ENCODE measurements around the gene CPT1C. TPM values are rescaled to one million over a fixed set of nuclear protein-coding genes. Genes with fewer than 3 reads are reported as not detected.

CPT1C gene
- total RNA-seq, 2 donors from 2014 or later: 4.1 to 4.3 TPM

GRCh38 chr19:49676784-49677230 is 14.1 kb upstream of the CPT1C start:
- peak; percentile 96 to 100 for DNase-seq (ENCODE audit: low spot score in 2 of 2)
- Mint-ChIP-seq H3K27ac (peak overlapping the region; percentile 98 to 99), H3K9me3 (no peaks in the 10 kb centered on the region), H3K36me3 (peaks cover 11% of the 10 kb centered on the region in 2 donors)
- ATAC-seq: peak; percentile 84

GRCh38 chr19:49677231-49677900 is 13.6 kb upstream of the CPT1C start, which contains the start of gene PRMT1:
PRMT1 (plus strand) TSS chr19:49677271; CDS start chr19:49677281, 10 bp downstream.
- Mint-ChIP-seq H3K9me3 (no peaks in the 10 kb centered on the region), H3K27ac (peak within 1 kb of the TSS; percentile 98 to 99), H3K36me3 (peaks cover 11% of the 10 kb centered on the region in 2 donors)
- DNase-seq (ENCODE audit: low spot score in 2 of 2) (peak; percentile 58 to 78), ATAC-seq (peak; percentile 6 to 14)

GRCh38 chr19:49677901-49678674 is 12.8 kb upstream of the CPT1C start:
- ATAC-seq: peak; percentile 8 to 33
- H3K27ac Mint-ChIP-seq: peak overlapping the region; percentile 97 to 99
- H3K36me3 Mint-ChIP-seq: peaks cover 11% of the 10 kb centered on the region in 2 donors
- peak; percentile 80 to 85 for DNase-seq (ENCODE audit: low spot score in 2 of 2)
- H3K9me3 Mint-ChIP-seq: no peaks in the 10 kb centered on the region

GRCh38 chr19:49678985-49679770 is 11.7 kb upstream of the CPT1C start:
- Mint-ChIP-seq H3K27ac (peak overlapping the region; percentile 97 to 99), H3K36me3 (peaks cover 11 to 17% of the 10 kb centered on the region in 2 donors)

GRCh38 chr19:49679771-49680413 is 11.0 kb upstream of the CPT1C start:
- H3K36me3 Mint-ChIP-seq: peaks cover 11 to 17% of the 10 kb centered on the region in 2 donors
- DNase-seq (ENCODE audit: low spot score in 2 of 2) (no peak), ATAC-seq (no peak)
- H3K9me3 Mint-ChIP-seq: no peaks in the 10 kb centered on the region
- H3K27ac Mint-ChIP-seq: peak overlapping the region; percentile 7 to 54

More at GRCh38 chr19:49678985-49679770, 11.7 kb upstream of the CPT1C start:
- ATAC-seq (no peak), DNase-seq (ENCODE audit: low spot score in 2 of 2) (no peak)
- H3K9me3 Mint-ChIP-seq: no peaks in the 10 kb centered on the region

- ATAC-seq (peak in 1 of 2 donors; percentile 5), DNase-seq (ENCODE audit: low spot score in 2 of 2) (peak; percentile 88 to 99)
- Mint-ChIP-seq H3K36me3 (peaks cover 19 to 24% of the 10 kb centered on the region in 2 donors), H3K9me3 (no peaks in the 10 kb centered on the region), H3K27ac (peak overlapping the region; percentile 36 to 54)
These were observed 10.2 kb upstream of the CPT1C start for GRCh38 chr19:49680421-49681351.

GRCh38 chr19:49681830-49682229 is 9.1 kb upstream of the CPT1C start:
- peaks cover 20 to 24% of the 10 kb centered on the region in 2 donors for H3K36me3 Mint-ChIP-seq
- ATAC-seq: no peak
- H3K9me3 Mint-ChIP-seq: no peaks in the 10 kb centered on the region
- H3K27ac Mint-ChIP-seq: peak overlapping the region in 1 of 2 donors; percentile 36
- DNase-seq (ENCODE audit: low spot score in 2 of 2): no peak

GRCh38 chr19:49682274-49682673 is 8.6 kb upstream of the CPT1C start:
- peak overlapping the region in 1 of 2 donors; percentile 36 for H3K27ac Mint-ChIP-seq
- H3K36me3 Mint-ChIP-seq: peaks cover 16 to 20% of the 10 kb centered on the region in 2 donors
- no peak for ATAC-seq
- no peaks in the 10 kb centered on the region for H3K9me3 Mint-ChIP-seq
- no peak for DNase-seq (ENCODE audit: low spot score in 2 of 2)

- no peak for DNase-seq (ENCODE audit: low spot score in 2 of 2)
- Mint-ChIP-seq H3K36me3 (peaks cover 9 to 15% of the 10 kb centered on the region in 2 donors), H3K27ac (no peak overlapping the region)
These were observed 7.1 kb upstream of the CPT1C start for GRCh38 chr19:49683814-49684250.

GRCh38 chr19:49684251-49684982 is 6.5 kb upstream of the CPT1C start:
- Mint-ChIP-seq H3K9me3 (no peaks in the 10 kb centered on the region), H3K36me3 (peaks cover 9 to 15% of the 10 kb centered on the region in 2 donors), H3K27ac (peak overlapping the region in 1 of 2 donors; percentile 72)
- ATAC-seq (no peak), DNase-seq (ENCODE audit: low spot score in 2 of 2) (no peak)

More at GRCh38 chr19:49683814-49684250, 7.1 kb upstream of the CPT1C start:
- ATAC-seq: no peak
- H3K9me3 Mint-ChIP-seq: no peaks in the 10 kb centered on the region

- Mint-ChIP-seq H3K27ac (no peak overlapping the region), H3K9me3 (no peaks in the 10 kb centered on the region), H3K36me3 (peaks cover 9 to 15% of the 10 kb centered on the region in 2 donors)
- ATAC-seq (no peak), DNase-seq (ENCODE audit: low spot score in 2 of 2) (no peak)
These were observed 5.8 kb upstream of the CPT1C start for GRCh38 chr19:49684983-49685553.

- DNase-seq (ENCODE audit: low spot score in 2 of 2) (no peak), ATAC-seq (no peak)
- H3K9me3 Mint-ChIP-seq: no peaks in the 10 kb centered on the region
- peak overlapping the region in 1 of 2 donors; percentile 36 for H3K27ac Mint-ChIP-seq
- peaks cover 9 to 15% of the 10 kb centered on the region in 2 donors for H3K36me3 Mint-ChIP-seq
These were observed 5.0 kb upstream of the CPT1C start for GRCh38 chr19:49685845-49686332.

GRCh38 chr19:49686503-49687088 is 4.3 kb upstream of the CPT1C start:
- DNase-seq (ENCODE audit: low spot score in 2 of 2) (no peak), ATAC-seq (no peak)
- Mint-ChIP-seq H3K36me3 (peaks cover 9 to 15% of the 10 kb centered on the region in 2 donors), H3K9me3 (no peaks in the 10 kb centered on the region), H3K27ac (no peak overlapping the region)

GRCh38 chr19:49687150-49687549 is 3.8 kb upstream of the CPT1C start:
- Mint-ChIP-seq H3K27ac (peak overlapping the region in 1 of 2 donors; percentile 65), H3K36me3 (peaks cover 9 to 15% of the 10 kb centered on the region in 2 donors), H3K9me3 (no peaks in the 10 kb centered on the region)
- no peak for DNase-seq (ENCODE audit: low spot score in 2 of 2)
- ATAC-seq: no peak

Data from activated naive CD4-positive, alpha-beta T cell treated with anti-CD3 and anti-CD28 coated beads, Interleukin-2, amount 50 U/mL, for 72 hours (primary cell).